Measurements from ENCODE around the gene CD99. TPM values are rescaled to one million over a fixed set of nuclear protein-coding genes. Genes with fewer than 3 reads are reported as not detected.
A peak's percentile ranks its signal among the peaks of the same experiment; 100 is the strongest.

The CD99 gene
- total and polyA plus RNA-seq, 9 of the 15 experiments (the other 6 are each of a cell fraction or from before 2014, with no cell fraction given): 5.0 to 55.3 (median 34.5) TPM

GRCh38 chrX:2691543-2692220 lies 587 bp downstream of the CD99 start:
- no peaks in the 10 kb centered on the region for H3K36me3 ChIP-seq (ENCODE audit: control insufficient read depth, insufficient read depth, low read length)
- in situ Hi-C loops (cut with MboI): no loop called here
- H2AFZ ChIP-seq (ENCODE audit: low read depth, low read length): peak overlapping the region; percentile 77
- no peak for TF ChIP-seq NR3C1 (CRISPR knock-in tag; IDR thresholded peaks at IDR 0.05)
- TF ChIP-seq NFIC (IDR thresholded peaks at IDR 0.05): peak; percentile 71; the same call in 1 of the 2 replicates
- TF ChIP-seq, protein P1, sequence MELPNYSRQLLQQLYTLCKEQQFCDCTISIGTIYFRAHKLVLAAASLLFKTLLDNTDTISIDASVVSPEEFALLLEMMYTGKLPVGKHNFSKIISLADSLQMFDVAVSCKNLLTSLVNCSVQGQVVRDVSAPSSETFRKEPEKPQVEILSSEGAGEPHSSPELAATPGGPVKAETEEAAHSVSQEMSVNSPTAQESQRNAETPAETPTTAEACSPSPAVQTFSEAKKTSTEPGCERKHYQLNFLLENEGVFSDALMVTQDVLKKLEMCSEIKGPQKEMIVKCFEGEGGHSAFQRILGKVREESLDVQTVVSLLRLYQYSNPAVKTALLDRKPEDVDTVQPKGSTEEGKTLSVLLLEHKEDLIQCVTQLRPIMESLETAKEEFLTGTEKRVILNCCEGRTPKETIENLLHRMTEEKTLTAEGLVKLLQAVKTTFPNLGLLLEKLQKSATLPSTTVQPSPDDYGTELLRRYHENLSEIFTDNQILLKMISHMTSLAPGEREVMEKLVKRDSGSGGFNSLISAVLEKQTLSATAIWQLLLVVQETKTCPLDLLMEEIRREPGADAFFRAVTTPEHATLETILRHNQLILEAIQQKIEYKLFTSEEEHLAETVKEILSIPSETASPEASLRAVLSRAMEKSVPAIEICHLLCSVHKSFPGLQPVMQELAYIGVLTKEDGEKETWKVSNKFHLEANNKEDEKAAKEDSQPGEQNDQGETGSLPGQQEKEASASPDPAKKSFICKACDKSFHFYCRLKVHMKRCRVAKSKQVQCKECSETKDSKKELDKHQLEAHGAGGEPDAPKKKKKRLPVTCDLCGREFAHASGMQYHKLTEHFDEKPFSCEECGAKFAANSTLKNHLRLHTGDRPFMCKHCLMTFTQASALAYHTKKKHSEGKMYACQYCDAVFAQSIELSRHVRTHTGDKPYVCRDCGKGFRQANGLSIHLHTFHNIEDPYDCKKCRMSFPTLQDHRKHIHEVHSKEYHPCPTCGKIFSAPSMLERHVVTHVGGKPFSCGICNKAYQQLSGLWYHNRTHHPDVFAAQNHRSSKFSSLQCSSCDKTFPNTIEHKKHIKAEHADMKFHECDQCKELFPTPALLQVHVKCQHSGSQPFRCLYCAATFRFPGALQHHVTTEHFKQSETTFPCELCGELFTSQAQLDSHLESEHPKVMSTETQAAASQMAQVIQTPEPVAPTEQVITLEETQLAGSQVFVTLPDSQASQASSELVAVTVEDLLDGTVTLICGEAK (IDR thresholded peaks at IDR 0.05): no peak
- TF ChIP-seq, protein P1 (CRISPR knock-in tag; IDR thresholded peaks at IDR 0.05): no peak
- no peak for TF ChIP-seq TFE3 (CRISPR knock-in tag; IDR thresholded peaks at IDR 0.05)
- 0 out of 2 replicates have a peak, but pooled peaks have one; percentile 18 for TF ChIP-seq BACH1 (tag; IDR thresholded peaks at IDR 0.05)
- no peak for TF ChIP-seq PYGO2 (tag; IDR thresholded peaks at IDR 0.05)
- TF ChIP-seq POLR2G (IDR thresholded peaks at IDR 0.05; ENCODE audit: low read depth, low read length): peak; percentile 56

More at GRCh38 chrX:2691543-2692220, 587 bp downstream of the CD99 start:
- Histone ChIP-seq H3K79me2 (ENCODE audit: control insufficient read depth, insufficient read depth, low read length) (no peaks in the 10 kb centered on the region; the same call in 1 of the 3 replicates), H3K27ac (ENCODE audit: extremely low read depth, low read depth, low read length) (peak overlapping the region; percentile 57), H3K9me3 (replicated peaks; ENCODE audit: control insufficient read depth, insufficient read depth, low read depth, low read length) (no peaks in the 10 kb centered on the region), H3K4me1 (replicated peaks in 1 of 2; ENCODE audit: control insufficient read depth in 2 of 2, insufficient read depth in 2 of 2, low read length in 2 of 2) (peaks cover 8 to 23% of the 10 kb centered on the region in 2 experiments; a peak in 4 of 5 replicates), H3K27me3 (ENCODE audit: control insufficient read depth in 2 of 2, insufficient read depth in 2 of 2, low read length in 2 of 2) (no peaks in the 10 kb centered on the region), H3K4me3 (peak overlapping the region; percentile 47), H3K4me2 (ENCODE audit: insufficient read depth, low read length) (peak overlapping the region; percentile 50), H3K9ac (ENCODE audit: insufficient read depth in 1 of 2, low read depth in 2 of 2, low read length in 2 of 2) (peak overlapping the region; percentile 48 to 87), H3K9me1 (ENCODE audit: control insufficient read depth, insufficient read depth, low read length) (no peaks in the 10 kb centered on the region), H4K20me1 (replicated peaks; ENCODE audit: control insufficient read depth, insufficient read depth, low read length) (no peaks in the 10 kb centered on the region)
- BruUV-seq (replicated peaks): TSS peak; percentile 70
- DNase-seq (ENCODE audit: extremely low read depth in 1 of 4, low spot score in 3 of 4) (peak; percentile 22 to 47 (median 38)), FAIRE-seq (no peak), ATAC-seq (peak; percentile 30)
- intact Hi-C loops (cut with micrococcal nuclease): no loop called here
- 1% methylated on average over 25 of the region's 42 CpGs for WGBS (ENCODE audit: insufficient coverage, low coverage, missing lambda C conversion rate)
- POLR2A ChIA-PET: no interaction called here
- CTCF ChIA-PET (ENCODE audit: low intra/inter-chr PET ratio): no interaction called here
